Type B pancreatic cell (in vitro differentiated cells): ENCODE results near the gene CYFIP2. TPM values are rescaled to one million over a fixed set of nuclear protein-coding genes. Genes with fewer than 3 reads are reported as not detected.

Experiments
- DNase-seq: peaks from one replicate; pipeline ENCODE4 v3.0.0; 2021; ENCODE audit warnings: mixed read lengths; ENCODE audit not compliant: unreplicated experiment; ENCODE audit errors: extremely low spot score
- H3K27ac Mint-ChIP-seq: 2 replicates; pipeline ENCODE4 v1.8.0; 2021; ENCODE audit warnings: mild to moderate bottlenecking, mixed read lengths
- H3K27me3 Mint-ChIP-seq: 2 replicates; pipeline ENCODE4 v1.8.0; 2021; ENCODE audit warnings: mixed read lengths
- H3K36me3 Mint-ChIP-seq: 2 replicates; pipeline ENCODE4 v1.8.0; 2021; ENCODE audit warnings: mixed read lengths
- H3K4me1 Mint-ChIP-seq: one replicate; pipeline ENCODE4 v1.8.0; 2021; ENCODE audit warnings: mixed read lengths; ENCODE audit not compliant: unreplicated experiment
- H3K4me3 Mint-ChIP-seq: 2 replicates; pipeline ENCODE4 v1.8.0; 2021; ENCODE audit warnings: mild to moderate bottlenecking, mixed read lengths
- H3K9me3 Mint-ChIP-seq: 2 replicates; pipeline ENCODE4 v1.8.0; 2021; ENCODE audit warnings: mixed read lengths
- CTCF ChIP-seq: fragments of 200-600 bp; sonication (generic); conservative IDR thresholded peaks from 2 replicates; pipeline ENCODE4 v1.5.0; 2021; ENCODE audit warnings: antibody characterized with exemption, mild to moderate bottlenecking
- long read RNA-seq: library from polyadenylated mRNA; unstranded; transcript quantifications from one replicate; pipeline ENCODE4 v2.0.0, GENCODE V29; 2020
- total RNA-seq: library from RNA; stranded (reverse); gene quantifications from 2 replicates; pipeline ENCODE4 v1.2.1, GENCODE V29; 2021; ENCODE audit warnings: low replicate concordance

The CYFIP2 gene
- 59.4 and 61.4 TPM in 2 replicates for total RNA-seq
- long read RNA-seq, full-length matches to known transcripts, result 23 of 49 reads
- long read RNA-seq, partial matches to known transcripts, result 21 of 49 reads
- long read RNA-seq, other reads (novel, unspliced or antisense), result 5 of 49 reads

- H3K27me3 Mint-ChIP-seq, result peaks cover 31% of the 10 kb centered on the region
These were observed at the start of gene CYFIP2 for GRCh38 chr5:157265714-157266285. TSS of gene CYFIP2 (plus strand) at chr5:157266123. CDS start at chr5:157285362, 19,239 bp downstream.

GRCh38 chr5:157216391-157217142 is 49.4 kb upstream of the CYFIP2 start:
- TF ChIP-seq CTCF, result no peak

More at GRCh38 chr5:157265714-157266285, at the start of gene CYFIP2:
- peak; percentile 77 for DNase-seq
- Mint-ChIP-seq H3K4me3 (peak within 1 kb of the TSS; percentile 96), H3K27ac (peak within 1 kb of the TSS; percentile 85), H3K36me3 (peaks cover under 1% of the 10 kb centered on the region), H3K4me1 (peaks cover 20% of the 10 kb centered on the region), H3K9me3 (peaks cover 1% of the 10 kb centered on the region)
- no peak for TF ChIP-seq CTCF

GRCh38 chr5:157217289-157218024 is 48.5 kb upstream of the CYFIP2 start:
- no peak for TF ChIP-seq CTCF
- Mint-ChIP-seq H3K27ac (no peak overlapping the region), H3K27me3 (no peaks in the 10 kb centered on the region), H3K4me3 (no peak overlapping the region), H3K36me3 (no peaks in the 10 kb centered on the region), H3K9me3 (no peaks in the 10 kb centered on the region), H3K4me1 (no peaks in the 10 kb centered on the region)
- DNase-seq, result no peak

More at GRCh38 chr5:157216391-157217142, 49.4 kb upstream of the CYFIP2 start:
- DNase-seq, result no peak
- H3K9me3 Mint-ChIP-seq, result no peaks in the 10 kb centered on the region
- H3K27me3 Mint-ChIP-seq, result no peaks in the 10 kb centered on the region
- no peak overlapping the region for H3K4me3 Mint-ChIP-seq
- no peaks in the 10 kb centered on the region for H3K4me1 Mint-ChIP-seq
- no peak overlapping the region for H3K27ac Mint-ChIP-seq
- no peaks in the 10 kb centered on the region for H3K36me3 Mint-ChIP-seq

GRCh38 chr5:157219491-157220271 is 46.2 kb upstream of the CYFIP2 start:
- H3K27ac Mint-ChIP-seq, result no peak overlapping the region
- H3K36me3 Mint-ChIP-seq, result no peaks in the 10 kb centered on the region
- no peaks in the 10 kb centered on the region for H3K9me3 Mint-ChIP-seq
- no peaks in the 10 kb centered on the region for H3K27me3 Mint-ChIP-seq
- TF ChIP-seq CTCF, result no peak
- no peak for DNase-seq
- H3K4me3 Mint-ChIP-seq, result no peak overlapping the region
- H3K4me1 Mint-ChIP-seq, result no peaks in the 10 kb centered on the region

GRCh38 chr5:157221959-157222358 is 44.0 kb upstream of the CYFIP2 start:
- Mint-ChIP-seq H3K9me3 (no peaks in the 10 kb centered on the region), H3K27ac (no peak overlapping the region), H3K4me3 (no peak overlapping the region), H3K27me3 (no peaks in the 10 kb centered on the region), H3K4me1 (no peaks in the 10 kb centered on the region), H3K36me3 (no peaks in the 10 kb centered on the region)
- TF ChIP-seq CTCF, result no peak
- DNase-seq, result no peak
